Middle frontal gyrus (tissue), 1 donor: ENCODE data around the gene PHB1.
A peak's percentile ranks its signal among the peaks of the same experiment; 100 is the strongest.
"Not testable (repeated sequence)": the region's sequence is repeated elsewhere in the genome, so short reads cannot be mapped to it uniquely, and the experiment has no call there.

Experiments
- DNase-seq: peaks from one replicate; pipeline ENCODE4 v3.0.0-alpha.2; 2015; ENCODE audit warnings: low spot score; ENCODE audit errors: extremely low spot score

The PHB1 gene

DNA sequence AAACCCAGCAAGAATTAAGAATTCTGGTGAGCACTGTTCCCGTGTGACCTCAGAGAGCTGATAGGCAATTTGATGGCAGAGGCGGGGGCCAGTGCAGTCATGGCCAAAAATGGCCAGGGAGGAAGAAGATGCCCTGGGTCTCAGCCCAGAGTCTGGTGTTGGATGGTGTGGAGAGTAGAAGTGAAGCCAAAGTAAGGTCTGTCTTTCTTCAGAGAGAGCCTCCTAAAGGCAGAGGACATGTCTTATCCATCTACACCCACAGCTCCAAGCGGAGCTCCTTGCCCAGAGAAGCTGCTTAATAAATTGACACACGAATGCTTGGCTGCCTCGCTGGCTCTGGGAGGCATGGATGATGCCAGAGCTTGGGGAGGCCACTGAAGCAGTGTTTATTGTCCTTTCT lies 32.9 kb downstream of the PHB1 start:
- no peak for DNase-seq

DNA sequence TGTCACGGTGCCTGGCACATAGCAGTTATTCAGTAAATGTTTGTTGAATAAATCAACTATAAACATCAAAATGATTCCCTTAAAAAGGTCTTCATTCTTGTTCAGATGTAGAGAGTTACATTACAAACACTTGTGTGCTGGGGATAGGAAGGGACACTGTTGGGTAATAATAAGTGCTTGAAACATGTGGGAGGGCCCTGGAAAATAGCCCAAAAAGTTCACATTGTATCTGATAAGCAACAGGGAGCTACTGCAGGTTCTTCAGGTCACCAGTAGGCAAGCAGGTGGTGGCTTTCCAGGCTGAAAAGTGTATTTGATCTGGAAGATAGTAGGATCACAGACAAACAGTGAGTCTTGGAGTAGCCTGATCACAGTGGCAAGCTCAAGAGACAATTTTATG lies 33.6 kb downstream of the PHB1 start:
- no peak for DNase-seq

DNA sequence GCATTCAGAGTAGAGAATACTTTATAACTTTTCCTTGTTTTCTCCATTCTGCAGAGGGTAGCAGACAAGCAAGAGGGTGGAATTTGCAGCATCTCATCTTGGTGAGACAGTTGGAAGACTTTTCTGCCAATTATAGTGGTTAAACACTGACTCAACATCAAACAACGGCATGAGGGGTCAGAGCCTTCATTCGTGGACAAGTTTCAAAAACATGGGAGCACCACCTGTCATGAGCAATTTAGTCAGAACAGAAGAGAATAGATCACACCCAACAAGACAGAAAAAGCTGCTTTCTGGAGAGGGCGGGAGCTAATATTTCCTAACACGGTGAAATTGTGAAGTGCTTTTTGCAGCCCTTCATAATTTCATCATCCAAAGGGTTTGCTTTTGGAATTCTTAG lies 34.8 kb downstream of the PHB1 start:
- no peak for DNase-seq

DNA sequence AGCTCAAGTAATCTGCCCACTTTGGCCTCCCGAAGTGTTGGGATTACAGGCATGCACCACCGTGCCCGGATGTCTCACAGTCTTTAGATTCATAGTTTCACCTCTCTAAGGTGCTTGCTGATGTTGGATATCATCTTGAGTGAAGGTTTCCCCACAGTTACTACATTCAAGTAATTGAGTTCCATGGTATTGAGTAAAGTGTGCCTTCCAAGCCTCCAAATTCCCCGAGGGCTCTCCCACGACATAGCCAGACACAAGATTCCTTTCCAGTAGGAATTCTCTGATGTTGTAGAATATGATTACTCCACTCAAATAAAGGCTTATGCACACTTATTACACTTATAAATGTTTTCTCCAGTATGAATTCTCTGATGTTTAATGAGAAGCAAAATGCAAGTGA lies 36.4 kb downstream of the PHB1 start:
- no peak for DNase-seq

DNA sequence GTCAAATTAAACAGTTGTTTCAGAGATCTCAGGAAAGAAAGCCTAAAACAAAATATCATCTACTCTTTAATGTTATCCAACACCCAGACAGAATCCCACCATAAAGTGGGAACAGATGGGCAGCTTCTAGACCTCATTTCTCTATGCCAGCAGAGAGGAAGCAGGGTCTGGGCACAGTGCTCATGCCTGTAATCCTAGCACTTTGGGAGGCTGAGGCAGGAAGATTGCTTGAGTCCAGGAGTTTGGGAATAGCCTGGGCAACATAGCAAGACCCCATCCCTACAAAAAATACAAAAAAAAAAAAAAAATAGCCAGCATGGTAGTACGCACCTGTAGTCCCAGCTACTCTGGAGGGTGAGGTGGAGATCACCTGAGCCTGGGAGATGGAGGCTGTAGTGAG lies 39.1 kb downstream of the PHB1 start:
- no peak for DNase-seq

DNA sequence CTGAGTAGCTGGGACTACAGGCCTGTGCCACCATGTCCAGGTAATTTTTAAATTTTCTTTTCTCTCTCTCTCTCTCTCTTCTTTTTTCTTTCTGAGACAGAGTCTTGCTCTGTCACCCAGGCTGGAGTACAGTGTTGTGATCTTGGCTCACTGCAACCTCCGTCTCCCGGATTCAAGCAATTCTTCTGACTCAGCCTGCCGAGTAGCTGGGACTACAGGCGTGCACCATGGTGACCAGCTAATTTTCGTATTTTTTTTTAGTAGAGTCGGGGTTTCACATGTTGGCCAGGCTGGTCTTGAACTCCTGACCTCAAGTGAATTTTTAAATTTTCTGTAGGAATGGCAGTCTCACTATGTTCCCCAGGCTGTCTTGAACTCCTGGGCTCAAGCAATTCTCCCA lies 41.6 kb downstream of the PHB1 start:
- no peak for DNase-seq

DNA sequence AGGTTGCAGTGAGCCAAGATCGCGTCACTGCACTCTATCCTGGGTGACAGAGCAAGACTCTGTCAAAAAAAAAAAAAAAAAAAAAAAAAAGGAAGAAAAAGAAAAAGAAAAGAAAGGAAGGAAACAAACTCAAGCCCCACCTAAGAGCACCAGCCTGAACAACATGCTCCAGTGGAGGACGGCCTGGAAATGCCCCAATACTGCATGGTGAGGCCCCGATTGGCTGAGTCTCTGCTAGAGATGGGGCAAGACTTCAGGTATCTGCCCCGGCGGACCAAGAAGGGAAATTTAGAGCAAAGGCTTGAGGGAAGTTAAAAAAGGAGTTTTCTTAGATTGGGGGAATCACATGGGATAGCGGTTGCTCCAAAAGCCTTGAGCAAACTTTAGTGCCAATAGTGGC lies 42.3 kb downstream of the PHB1 start:
- DNase-seq: no peak

DNA sequence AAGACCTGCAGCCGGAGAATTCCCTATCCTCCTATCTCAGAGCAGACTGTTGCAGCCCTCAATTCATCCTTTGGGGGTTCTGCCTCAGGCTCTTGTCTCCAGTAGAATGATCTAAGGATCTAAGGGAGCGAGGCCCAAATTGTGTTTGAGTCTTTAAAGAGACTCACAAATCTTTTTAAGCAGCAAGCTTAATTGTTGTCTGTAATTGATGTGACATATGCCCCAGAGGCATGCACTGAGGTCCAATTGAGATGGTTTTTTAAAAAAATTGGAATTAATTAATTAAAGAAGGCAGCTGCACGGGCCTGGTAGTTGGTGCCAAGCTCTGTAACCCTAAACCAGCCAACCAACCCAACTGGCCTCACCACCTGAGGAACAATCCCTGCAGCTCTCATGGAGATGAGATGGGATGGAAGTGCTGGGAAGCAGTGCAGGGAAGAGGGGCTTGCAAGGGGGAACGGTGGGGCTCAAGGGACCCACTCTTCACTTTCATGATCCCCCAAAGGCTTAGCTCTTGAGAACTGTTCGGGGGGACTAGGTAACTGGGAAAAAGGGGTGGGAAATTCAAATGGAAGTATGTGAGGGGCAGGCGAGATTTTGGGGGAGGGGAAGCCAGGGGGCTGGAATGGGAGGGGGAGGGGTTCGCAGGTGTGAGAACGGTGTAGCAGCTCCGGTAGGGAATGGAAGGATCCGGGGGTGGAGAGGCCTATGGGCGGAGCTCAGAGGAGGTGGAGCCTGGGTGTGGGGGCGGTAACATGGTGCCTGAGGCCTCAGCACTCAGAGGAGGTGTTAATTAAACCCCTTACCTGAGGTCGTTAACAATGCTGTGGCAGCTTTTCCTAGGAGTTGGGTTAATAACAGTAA lies 43.5 kb downstream of the PHB1 start:
- no peak for DNase-seq

DNA sequence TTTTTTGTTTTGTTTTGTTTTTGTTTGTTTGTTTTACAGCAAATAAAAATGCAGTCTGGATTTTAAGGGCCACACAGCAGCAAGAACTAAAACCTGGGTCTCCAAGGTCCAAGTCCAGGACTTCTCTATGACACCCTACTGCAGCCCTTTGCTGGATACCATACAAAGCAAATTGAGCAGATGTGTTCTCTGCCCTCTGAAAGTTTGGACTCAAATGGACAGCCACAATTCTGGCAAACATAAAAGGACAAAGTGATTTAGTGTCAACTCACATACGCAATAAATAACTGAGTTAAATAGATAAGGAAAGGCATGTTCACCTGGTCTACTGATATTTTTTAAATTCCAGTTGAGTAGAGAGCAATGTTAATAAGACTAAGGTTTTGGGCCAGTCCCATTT lies 44.9 kb downstream of the PHB1 start:
- DNase-seq: no peak

DNA sequence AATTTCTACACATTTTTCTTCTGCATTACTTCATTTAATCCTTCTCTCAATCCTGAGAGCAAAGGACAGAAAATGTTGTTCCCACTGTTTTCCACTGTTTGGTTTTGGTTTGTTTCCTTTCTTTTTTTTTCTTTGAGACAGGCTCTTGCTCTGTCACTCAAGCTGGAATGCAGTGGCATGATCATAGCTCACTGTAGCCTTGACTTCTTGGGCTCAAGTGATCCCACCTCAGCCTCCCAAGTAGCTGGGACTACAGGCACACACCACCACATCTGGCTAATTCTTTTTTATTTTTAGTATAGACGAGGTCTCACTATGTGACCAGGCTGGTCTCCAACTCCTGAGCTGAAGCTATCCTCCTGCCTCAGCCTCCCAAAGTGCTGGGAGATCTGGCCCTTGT lies 45.6 kb downstream of the PHB1 start:
- no peak for DNase-seq

DNA sequence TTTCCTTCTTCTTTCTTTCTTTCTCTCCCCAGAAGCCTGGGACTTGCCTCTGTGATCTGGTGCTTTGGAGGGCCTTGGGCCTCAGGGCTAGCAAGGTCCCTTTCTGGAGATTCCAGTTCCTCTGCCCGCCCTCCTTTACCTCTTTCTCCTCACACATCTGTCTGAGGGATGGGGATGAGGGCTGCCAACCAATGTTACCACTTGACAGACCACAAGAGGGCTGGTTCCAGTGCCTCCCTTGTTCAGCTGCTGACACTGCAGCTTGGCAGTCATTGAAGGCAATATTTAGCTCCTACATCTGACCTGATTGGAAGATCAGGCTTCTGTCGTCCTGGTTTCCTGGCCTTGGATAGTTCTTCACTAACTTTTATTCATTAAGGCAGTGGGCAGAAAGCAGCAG lies 49.0 kb downstream of the PHB1 start:
- no peak for DNase-seq

DNA sequence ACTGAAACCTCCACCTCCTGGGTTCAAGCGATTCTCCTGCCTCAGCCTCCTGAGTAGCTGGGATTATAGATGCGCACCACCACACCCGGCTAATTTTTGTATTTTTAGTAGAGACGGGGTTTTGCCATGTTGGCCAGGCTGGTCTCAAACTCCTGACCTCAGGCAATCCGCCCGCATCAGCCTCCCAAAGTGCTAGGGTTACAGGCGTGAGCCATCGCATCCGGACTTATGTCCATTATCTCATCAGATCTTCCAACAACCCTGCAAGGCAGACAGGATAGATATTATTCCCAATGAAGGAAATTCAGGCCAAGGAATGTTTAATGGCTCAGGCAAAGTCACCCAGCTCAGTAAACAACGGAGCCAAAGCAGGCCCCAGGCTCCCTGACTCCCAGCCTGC lies 49.6 kb downstream of the PHB1 start:
- not testable (repeated sequence) for DNase-seq

DNA sequence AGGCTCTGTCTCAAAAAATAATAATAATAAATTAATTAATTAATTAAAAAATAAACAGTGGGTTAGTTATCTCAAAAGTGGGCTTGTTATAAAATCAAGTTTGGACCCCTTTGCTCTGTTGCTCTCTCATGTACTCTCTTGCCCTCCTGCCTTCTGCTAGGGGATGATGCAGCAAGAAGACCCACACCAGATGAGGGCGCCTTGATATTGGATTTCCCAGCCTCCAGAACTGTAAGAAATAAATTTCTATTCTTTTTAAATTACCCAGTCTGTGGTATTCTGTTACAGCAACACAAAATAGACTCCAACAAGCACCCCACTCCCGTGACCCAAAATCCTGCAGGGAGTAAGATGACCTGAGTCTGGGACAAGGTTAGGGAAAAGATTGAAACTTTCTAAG lies 50.6 kb downstream of the PHB1 start:
- no peak for DNase-seq

DNA sequence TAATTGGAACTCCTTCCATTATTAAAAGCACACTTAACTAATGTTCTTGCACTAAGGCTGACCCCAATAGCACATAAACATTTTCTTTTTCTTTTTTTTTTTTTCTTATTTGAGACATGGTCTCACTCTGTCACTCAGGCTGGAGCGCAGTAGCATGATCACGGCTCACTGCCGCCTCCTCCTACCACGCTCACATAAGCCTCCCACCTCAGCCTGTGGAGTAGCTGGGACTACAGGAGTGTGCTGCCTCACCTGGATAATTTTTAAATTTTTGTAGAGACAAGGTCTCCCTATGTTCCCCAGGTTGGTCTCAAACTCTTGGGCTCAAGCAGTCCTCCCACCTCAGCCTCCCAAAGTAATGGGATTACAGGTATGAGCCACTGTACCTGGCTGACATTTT lies 51.4 kb downstream of the PHB1 start:
- no peak for DNase-seq

DNA sequence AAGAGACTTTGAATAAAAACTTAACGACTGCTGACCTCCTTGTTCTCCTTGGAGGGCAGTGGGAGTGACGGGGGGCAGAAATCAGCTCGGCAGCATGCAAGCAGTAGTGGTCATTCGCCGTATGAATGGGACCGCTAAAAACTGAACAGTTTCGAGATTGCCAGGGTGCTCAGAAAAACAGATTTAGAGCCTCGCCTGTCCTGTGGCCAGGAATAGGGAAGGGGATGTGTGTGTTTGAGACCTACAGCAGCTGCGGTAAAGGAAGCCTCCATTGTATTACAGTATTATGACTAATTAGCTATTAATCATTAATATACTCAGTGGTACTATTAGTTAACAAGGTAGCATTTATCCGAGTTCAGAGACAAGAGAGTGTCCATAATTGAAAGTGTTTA lies 52.0 kb downstream of the PHB1 start:
- no peak for DNase-seq

DNA sequence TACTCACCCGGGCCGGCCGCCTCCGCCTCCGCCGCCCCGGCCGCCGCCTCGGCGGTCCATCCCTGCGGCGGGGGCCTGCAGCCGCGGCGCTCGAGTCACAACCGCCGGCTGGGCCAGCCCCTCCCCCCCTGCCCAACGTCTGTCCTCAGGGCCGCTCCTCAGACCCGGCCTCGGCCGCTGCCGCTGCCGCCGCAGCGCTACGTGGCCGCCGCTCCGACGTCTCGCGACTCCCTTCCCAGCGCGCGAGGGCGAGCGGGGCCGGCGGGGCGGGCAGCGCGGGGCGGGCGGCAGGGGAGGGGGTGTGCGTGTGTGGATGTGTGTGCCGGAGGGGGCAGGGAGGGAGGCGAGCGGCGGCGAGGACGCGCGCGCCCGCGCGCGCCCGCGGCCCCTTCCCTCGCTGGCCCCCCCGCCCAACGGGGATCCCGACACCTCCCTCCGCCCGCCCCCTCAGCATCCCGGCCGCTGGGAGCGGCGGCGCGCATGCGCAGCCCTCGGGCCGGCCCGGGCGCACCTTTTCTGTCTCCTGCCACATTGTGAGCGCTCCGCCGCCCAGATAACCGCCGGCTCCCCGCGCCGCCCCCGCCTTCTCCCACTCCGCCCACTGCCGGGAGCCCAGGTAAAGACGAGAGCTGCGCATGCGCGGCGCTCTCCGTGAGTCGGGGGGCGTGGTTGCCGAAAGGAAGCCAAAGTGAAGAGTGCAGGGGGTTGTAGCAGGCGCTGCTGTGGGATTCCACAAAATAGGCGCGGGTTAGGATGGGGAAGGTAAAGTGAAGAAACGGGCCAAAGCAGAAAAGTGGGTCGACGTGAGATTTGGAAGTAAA lies 52.6 kb downstream of the PHB1 start, which contains the start of gene ZNF652:
TSS of gene ZNF652 (minus strand) at position 349 of the 821 bp plus-strand sequence. CDS start 44,525 bp downstream, outside the sequence.
- peak; percentile 74 for DNase-seq

DNA sequence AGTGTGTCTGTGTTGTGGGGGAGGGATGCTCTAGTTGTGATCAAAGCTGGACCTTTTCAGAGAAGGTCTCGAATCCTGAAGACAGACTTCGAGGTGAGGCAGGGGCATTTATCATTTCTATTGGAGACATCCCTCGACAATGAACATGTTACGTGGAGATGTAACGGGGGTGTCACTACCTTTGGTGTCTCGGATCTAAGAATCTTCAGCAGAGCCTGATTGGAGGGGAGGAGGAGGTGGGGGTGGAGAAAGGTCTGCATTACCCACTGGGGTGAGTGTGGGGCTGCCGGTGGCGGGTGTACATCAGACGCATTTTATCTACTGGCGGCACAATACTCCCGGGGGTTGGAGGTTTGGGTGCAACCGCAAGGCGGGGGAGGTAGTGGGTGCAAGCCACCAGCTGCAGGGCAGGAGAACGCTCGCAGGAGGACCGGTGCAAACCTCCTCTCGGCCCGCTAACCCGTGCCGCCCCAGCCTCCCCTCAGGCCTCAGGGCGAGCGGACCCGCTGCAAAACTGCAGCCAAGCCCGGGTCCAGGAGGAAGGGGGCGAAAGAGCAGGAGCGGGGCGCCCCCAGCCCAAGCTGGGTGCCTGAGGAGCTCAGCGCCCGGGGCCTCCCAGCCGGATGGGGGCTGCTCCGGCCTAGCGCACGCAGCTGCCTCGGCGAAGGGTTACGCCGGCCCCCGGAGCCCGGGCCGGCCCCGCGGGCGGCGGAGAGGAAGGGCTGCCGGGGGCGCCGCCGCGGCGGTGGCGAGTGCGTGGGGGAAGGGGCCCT lies 53.4 kb downstream of the PHB1 start:
- DNase-seq: no peak

DNA sequence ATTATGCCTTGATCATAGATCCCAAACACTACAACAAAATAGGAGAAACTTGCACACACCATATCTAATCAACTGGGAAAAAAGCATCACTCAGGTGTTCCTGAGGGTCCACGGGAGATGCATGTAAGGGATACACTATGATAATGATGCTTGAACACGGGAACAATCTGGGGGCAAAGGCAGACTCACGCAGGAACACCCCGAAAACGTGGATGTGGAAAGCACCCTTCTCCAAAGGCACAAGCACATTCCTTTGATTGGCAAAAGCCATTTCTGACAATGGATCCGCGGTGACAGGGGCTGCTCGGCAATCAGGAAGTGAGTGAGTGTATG lies 53.9 kb downstream of the PHB1 start:
- DNase-seq: no peak

DNA sequence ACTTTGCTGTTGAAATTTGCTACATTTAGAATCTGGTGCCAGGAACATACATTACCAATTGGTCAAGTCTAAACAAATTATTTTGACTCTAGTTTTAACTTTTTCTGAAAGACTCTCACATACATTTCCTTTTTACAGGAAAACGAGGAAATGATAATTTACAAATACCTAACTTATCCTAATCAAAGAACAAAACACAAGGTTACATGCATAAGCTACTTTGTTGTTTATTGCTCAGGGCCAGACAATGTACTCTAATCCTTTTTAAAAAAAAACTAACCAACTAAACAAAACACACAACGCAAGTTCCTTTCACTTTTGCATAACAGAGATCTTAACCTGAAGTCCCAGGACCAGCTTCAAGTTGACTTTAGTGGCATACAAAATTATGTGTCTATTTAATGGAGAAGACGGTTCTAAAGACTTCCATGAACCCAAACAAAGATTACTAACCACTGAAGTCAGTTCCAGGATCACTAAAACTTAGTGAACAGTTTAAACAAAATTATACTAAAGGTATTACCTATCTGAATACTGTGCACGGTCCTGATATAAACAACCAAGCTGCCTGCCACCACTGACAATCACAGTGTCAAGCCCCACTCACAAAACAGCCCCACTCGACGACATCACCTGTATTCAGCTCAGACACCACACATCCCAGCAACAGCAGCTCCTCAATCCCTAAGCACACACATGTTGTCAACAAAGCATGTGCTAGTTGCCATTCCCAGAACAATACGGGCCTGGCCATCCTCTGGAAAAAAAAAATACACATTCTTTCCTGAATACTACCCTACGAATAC lies 54.5 kb downstream of the PHB1 start:
- DNase-seq: no peak

DNA sequence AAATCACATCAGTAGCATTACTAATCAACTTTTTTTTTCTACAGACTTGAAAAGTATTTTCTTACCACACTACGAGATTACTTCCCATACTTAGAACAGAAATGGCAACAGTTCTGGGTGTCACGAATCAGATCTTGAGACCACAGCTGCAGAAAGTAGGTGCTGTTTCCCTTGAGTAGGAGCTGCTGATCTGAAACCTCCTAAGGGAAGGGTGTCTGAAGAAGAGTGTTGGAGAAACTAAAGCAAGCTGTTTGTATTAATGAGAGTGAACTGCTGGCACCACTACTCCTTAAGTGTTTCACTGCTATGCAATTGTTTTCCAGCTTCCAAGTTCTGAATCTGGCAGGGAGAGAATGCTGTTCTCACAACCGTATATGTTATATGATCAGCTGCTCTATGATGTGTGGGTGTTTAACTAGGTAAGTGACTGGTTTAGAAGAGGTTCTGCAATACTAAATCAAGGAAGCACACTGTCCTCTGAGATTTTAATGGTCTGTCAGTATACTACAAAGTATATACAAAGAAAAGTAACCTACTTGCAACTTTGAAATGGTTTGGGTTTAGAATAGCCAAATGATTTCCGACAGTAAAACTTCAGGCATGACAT lies 55.9 kb downstream of the PHB1 start:
- no peak for DNase-seq

DNA sequence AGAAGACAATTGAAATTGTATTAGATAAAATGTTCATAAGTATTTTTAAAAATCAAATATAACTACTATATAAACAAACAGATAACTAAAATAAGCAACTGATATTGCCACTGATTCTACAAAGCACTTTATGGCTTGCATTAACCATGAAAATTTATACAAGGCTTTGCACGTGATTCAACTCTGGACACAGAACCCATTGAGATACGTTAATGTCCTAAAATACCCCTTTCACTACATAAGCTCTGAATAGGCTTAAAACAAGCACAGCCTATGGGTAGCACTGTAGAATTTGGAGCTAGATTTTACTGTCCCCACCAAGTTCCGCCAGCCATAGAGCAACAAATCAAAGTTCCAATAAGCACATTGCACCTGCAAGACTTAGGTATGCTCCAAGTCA lies 57.2 kb downstream of the PHB1 start:
- DNase-seq: no peak
